ENCODE data around the gene UVSSA.
"Not testable (repeated sequence)": the region's sequence is repeated elsewhere in the genome, so short reads cannot be mapped to it uniquely, and the experiment has no call there.

UVSSA gene

GRCh38 chr4:1443688-1444172, 96.7 kb downstream of the UVSSA start:
- not testable (repeated sequence) for DNase-seq (ENCODE audit: low read depth)
